Neural progenitor cell (in vitro differentiated cells): ENCODE results near the gene SLC4A8. TPM values are rescaled to one million over a fixed set of nuclear protein-coding genes. Genes with fewer than 3 reads are reported as not detected.

ENCODE experiments used
- DNase-seq: peaks from one replicate; pipeline ENCODE4 v3.0.0-alpha.2; 2016; ENCODE audit warnings: low spot score
- H2AFZ ChIP-seq: fragments of 200-600 bp; sonication (generic); replicated peaks from 2 replicates; pipeline ENCODE4 v1.6.1; 2016; ENCODE audit warnings: antibody characterized with exemption
- H3F3A ChIP-seq: fragments of 200-600 bp; sonication (generic); 2 replicates; pipeline ENCODE4 v1.6.1; 2016; ENCODE audit warnings: antibody characterized with exemption, low read depth
- H3K27ac ChIP-seq: fragments of 200-600 bp; sonication (generic); 2 replicates; pipeline ENCODE4 v1.5.1; 2016; ENCODE audit warnings: mild to moderate bottlenecking
- H3K27me3 ChIP-seq: fragments of 200-600 bp; sonication (generic); 2 replicates; pipeline ENCODE4 v1.6.1; 2016; ENCODE audit warnings: mild to moderate bottlenecking, moderate library complexity
- H3K36me3 ChIP-seq: fragments of 200-600 bp; sonication (generic); 2 replicates; pipeline ENCODE4 v1.5.1; 2016
- H3K4me1 ChIP-seq: fragments of 200-600 bp; sonication (generic); 2 replicates; pipeline ENCODE4 v1.6.1; 2016; ENCODE audit warnings: mixed run types
- H3K4me2 ChIP-seq: fragments of 200-600 bp; sonication (generic); 2 replicates; pipeline ENCODE4 v1.6.1; 2016
- H3K4me3 ChIP-seq: fragments of 200-600 bp; sonication (generic); 2 replicates; pipeline ENCODE4 v1.5.1; 2016
- H3K79me2 ChIP-seq: fragments of 200-600 bp; sonication (generic); 2 replicates; pipeline ENCODE4 v1.6.1; 2016; ENCODE audit warnings: low read depth
- H3K9ac ChIP-seq: fragments of 200-600 bp; sonication (generic); 2 replicates; pipeline ENCODE4 v1.6.1; 2016
- H3K9me3 ChIP-seq: fragments of 200-600 bp; sonication (generic); 2 replicates; pipeline ENCODE4 v1.5.1; 2016; ENCODE audit warnings: low read depth
- H4K20me1 ChIP-seq: fragments of 200-600 bp; sonication (generic); 2 replicates; pipeline ENCODE4 v1.6.1; 2016; ENCODE audit warnings: low read depth
- H3K27ac Mint-ChIP-seq: 3 replicates; pipeline ENCODE4 v1.8.0; 2021; ENCODE audit warnings: mixed read lengths
- H3K27me3 Mint-ChIP-seq: 2 replicates; pipeline ENCODE4 v1.8.0; 2022; ENCODE audit warnings: low read depth, mild to moderate bottlenecking, inconsistent platforms, moderate library complexity, mixed read lengths; ENCODE audit not compliant: insufficient read depth
- H3K36me3 Mint-ChIP-seq: 3 replicates; pipeline ENCODE4 v1.8.0; 2021; ENCODE audit warnings: mixed read lengths
- H3K4me1 Mint-ChIP-seq: 3 replicates; pipeline ENCODE4 v1.8.0; 2021; ENCODE audit warnings: mixed read lengths
- H3K4me3 Mint-ChIP-seq: 3 replicates; pipeline ENCODE4 v1.8.0; 2021; ENCODE audit warnings: mild to moderate bottlenecking, moderate library complexity, mixed read lengths
- H3K9me3 Mint-ChIP-seq: 3 replicates; pipeline ENCODE4 v1.8.0; 2020; ENCODE audit warnings: mixed read lengths
- EZH2 ChIP-seq: fragments of 200-600 bp; sonication (generic); IDR thresholded peaks from 2 replicates; pipeline ENCODE4 v1.6.1; 2017; ENCODE audit warnings: antibody characterized with exemption, mild to moderate bottlenecking, moderate library complexity
- EZH2phosphoT487 ChIP-seq: fragments of 200-600 bp; sonication (generic); IDR thresholded peaks from 2 replicates; pipeline ENCODE4 v1.6.1; 2017; ENCODE audit warnings: antibody characterized with exemption
- total RNA-seq: library from RNA; depleted of rRNA; stranded (reverse); fragments of >200 nt; gene quantifications from 2 replicates; pipeline ENCODE4 v1.2.3, GENCODE V29; 2015; ENCODE audit warnings: low replicate concordance
- TF ChIP-seq, protein P1 (sequence below): fragments of 200-600 bp; sonication (generic); IDR thresholded peaks from 2 replicates; pipeline ENCODE4 v1.5.1; 2017; ENCODE audit warnings: antibody characterized with exemption, mild to moderate bottlenecking

The SLC4A8 gene
- total RNA-seq, 1 donor from 2014 or later, result 10.1 TPM

- H3K4me3 ChIP-seq, result no peak overlapping the region
These were observed 45.9 kb upstream of the SLC4A8 start for GRCh38 chr12:51378749-51379148.

GRCh38 chr12:51379571-51379970, 45.1 kb upstream of the SLC4A8 start:
- Mint-ChIP-seq H3K36me3 (no peaks in the 10 kb centered on the region), H3K4me1 (peaks cover 27% of the 10 kb centered on the region), H3K27ac (no peak overlapping the region), H3K9me3 (no peaks in the 10 kb centered on the region), H3K4me3 (no peak overlapping the region), H3K27me3 (peaks cover 5% of the 10 kb centered on the region)
- Histone ChIP-seq H3F3A (no peaks in the 10 kb centered on the region), H3K27ac (no peak overlapping the region), H3K79me2 (no peaks in the 10 kb centered on the region), H3K4me2 (no peak overlapping the region), H3K27me3 (peaks cover under 1% of the 10 kb centered on the region), H4K20me1 (no peaks in the 10 kb centered on the region), H3K4me1 (peaks cover 9% of the 10 kb centered on the region), H3K36me3 (no peaks in the 10 kb centered on the region), H3K9me3 (no peaks in the 10 kb centered on the region), H3K9ac (no peak overlapping the region), H2AFZ (no peak overlapping the region), H3K4me3 (no peak overlapping the region)
- TF ChIP-seq EZH2 (no peak), EZH2phosphoT487 (no peak)
- no peak for DNase-seq

More at GRCh38 chr12:51378749-51379148, 45.9 kb upstream of the SLC4A8 start:
- Mint-ChIP-seq H3K4me1 (peaks cover 22% of the 10 kb centered on the region), H3K27me3 (peaks cover 5% of the 10 kb centered on the region), H3K4me3 (no peak overlapping the region), H3K27ac (no peak overlapping the region), H3K36me3 (no peaks in the 10 kb centered on the region), H3K9me3 (no peaks in the 10 kb centered on the region)
- H3K27me3 ChIP-seq, result peaks cover 8% of the 10 kb centered on the region
- peaks cover 5% of the 10 kb centered on the region for H3K4me1 ChIP-seq
- no peak overlapping the region for H3K27ac ChIP-seq
- no peak for TF ChIP-seq EZH2
- TF ChIP-seq EZH2phosphoT487, result no peak
- TF ChIP-seq, protein P1, sequence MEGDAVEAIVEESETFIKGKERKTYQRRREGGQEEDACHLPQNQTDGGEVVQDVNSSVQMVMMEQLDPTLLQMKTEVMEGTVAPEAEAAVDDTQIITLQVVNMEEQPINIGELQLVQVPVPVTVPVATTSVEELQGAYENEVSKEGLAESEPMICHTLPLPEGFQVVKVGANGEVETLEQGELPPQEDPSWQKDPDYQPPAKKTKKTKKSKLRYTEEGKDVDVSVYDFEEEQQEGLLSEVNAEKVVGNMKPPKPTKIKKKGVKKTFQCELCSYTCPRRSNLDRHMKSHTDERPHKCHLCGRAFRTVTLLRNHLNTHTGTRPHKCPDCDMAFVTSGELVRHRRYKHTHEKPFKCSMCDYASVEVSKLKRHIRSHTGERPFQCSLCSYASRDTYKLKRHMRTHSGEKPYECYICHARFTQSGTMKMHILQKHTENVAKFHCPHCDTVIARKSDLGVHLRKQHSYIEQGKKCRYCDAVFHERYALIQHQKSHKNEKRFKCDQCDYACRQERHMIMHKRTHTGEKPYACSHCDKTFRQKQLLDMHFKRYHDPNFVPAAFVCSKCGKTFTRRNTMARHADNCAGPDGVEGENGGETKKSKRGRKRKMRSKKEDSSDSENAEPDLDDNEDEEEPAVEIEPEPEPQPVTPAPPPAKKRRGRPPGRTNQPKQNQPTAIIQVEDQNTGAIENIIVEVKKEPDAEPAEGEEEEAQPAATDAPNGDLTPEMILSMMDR, result no peak
- no peak overlapping the region for H3K9ac ChIP-seq
- no peak overlapping the region for H3K4me2 ChIP-seq
- no peaks in the 10 kb centered on the region for H4K20me1 ChIP-seq
- no peaks in the 10 kb centered on the region for H3K79me2 ChIP-seq
- no peak for DNase-seq
- no peaks in the 10 kb centered on the region for H3K36me3 ChIP-seq
- H3F3A ChIP-seq, result no peaks in the 10 kb centered on the region
- no peaks in the 10 kb centered on the region for H3K9me3 ChIP-seq
- no peak overlapping the region for H2AFZ ChIP-seq

DNA sequence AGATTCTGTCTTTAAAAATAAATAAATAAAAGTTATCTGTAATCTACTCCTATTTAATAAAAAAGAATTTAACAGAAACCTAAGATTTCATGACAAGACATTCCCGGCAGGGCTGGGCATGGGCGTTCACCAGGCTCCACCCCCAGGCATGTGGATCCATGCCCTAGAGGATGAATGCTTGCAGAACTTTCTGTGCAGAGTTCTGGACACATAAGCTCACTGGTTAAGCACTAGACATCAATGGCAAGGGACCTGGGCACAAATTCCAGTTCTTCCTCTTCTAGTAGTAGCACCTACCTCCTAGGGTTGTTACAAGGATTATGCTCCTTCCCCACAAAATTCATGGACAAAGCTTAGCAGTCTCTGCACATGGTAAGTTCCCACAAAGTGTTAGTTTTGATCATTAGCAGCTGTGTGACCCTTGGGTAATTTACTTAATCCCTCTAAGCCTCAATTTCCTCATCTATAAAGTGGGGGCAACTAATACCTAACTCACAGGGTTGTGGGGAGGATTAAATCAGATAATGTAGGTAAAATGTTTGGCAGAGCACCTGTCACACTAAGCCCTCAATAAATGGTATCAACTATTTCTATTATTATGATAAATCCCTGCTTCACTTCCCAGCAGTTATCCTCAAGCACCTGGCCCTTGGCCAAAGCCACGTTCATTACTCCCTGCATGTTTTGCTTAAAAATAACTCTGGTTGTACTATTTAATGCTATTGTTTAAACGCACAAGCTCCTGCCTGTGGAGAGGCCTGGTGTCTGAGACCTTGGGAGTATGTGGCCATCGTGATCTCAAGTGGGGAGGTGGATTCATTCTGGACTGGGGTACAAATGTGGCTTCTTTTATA, 43.2 kb upstream of the SLC4A8 start:
- H3K4me1 ChIP-seq, result peaks cover 9% of the 10 kb centered on the region
- H3K36me3 ChIP-seq, result no peaks in the 10 kb centered on the region
- H3K79me2 ChIP-seq, result no peaks in the 10 kb centered on the region
- H3K9me3 ChIP-seq, result no peaks in the 10 kb centered on the region
- no peak overlapping the region for H3K4me2 ChIP-seq
- no peak for DNase-seq
- H3F3A ChIP-seq, result no peaks in the 10 kb centered on the region
- H2AFZ ChIP-seq, result no peak overlapping the region
- no peaks in the 10 kb centered on the region for H4K20me1 ChIP-seq
- Mint-ChIP-seq H3K9me3 (no peaks in the 10 kb centered on the region), H3K27me3 (peaks cover 6% of the 10 kb centered on the region), H3K27ac (no peak overlapping the region), H3K4me3 (no peak overlapping the region), H3K4me1 (peaks cover 28% of the 10 kb centered on the region), H3K36me3 (no peaks in the 10 kb centered on the region)
- no peak for TF ChIP-seq EZH2
- TF ChIP-seq EZH2phosphoT487, result no peak
- TF ChIP-seq, protein P1, result no peak
- H3K27ac ChIP-seq, result no peak overlapping the region
- H3K9ac ChIP-seq, result no peak overlapping the region
- H3K4me3 ChIP-seq, result no peak overlapping the region
- H3K27me3 ChIP-seq, result no peaks in the 10 kb centered on the region

- no peak for TF ChIP-seq EZH2phosphoT487
- TF ChIP-seq, protein P1, result no peak
- TF ChIP-seq EZH2, result no peak
- Histone ChIP-seq H2AFZ (no peak overlapping the region), H3F3A (no peaks in the 10 kb centered on the region), H3K9me3 (no peaks in the 10 kb centered on the region), H4K20me1 (no peaks in the 10 kb centered on the region), H3K27me3 (peaks cover 2% of the 10 kb centered on the region), H3K79me2 (no peaks in the 10 kb centered on the region), H3K4me3 (no peak overlapping the region), H3K4me1 (peaks cover 9% of the 10 kb centered on the region), H3K27ac (no peak overlapping the region), H3K36me3 (no peaks in the 10 kb centered on the region), H3K4me2 (no peak overlapping the region), H3K9ac (no peak overlapping the region)
- no peak overlapping the region for H3K4me3 Mint-ChIP-seq
- peaks cover 3% of the 10 kb centered on the region for H3K27me3 Mint-ChIP-seq
- no peak overlapping the region for H3K27ac Mint-ChIP-seq
- peaks cover 30% of the 10 kb centered on the region for H3K4me1 Mint-ChIP-seq
- H3K36me3 Mint-ChIP-seq, result no peaks in the 10 kb centered on the region
- DNase-seq, result no peak
- no peaks in the 10 kb centered on the region for H3K9me3 Mint-ChIP-seq
These were observed 42.5 kb upstream of the SLC4A8 start for GRCh38 chr12:51382173-51382572.
